Measurements from ENCODE around the gene CCDC175.

DNA sequence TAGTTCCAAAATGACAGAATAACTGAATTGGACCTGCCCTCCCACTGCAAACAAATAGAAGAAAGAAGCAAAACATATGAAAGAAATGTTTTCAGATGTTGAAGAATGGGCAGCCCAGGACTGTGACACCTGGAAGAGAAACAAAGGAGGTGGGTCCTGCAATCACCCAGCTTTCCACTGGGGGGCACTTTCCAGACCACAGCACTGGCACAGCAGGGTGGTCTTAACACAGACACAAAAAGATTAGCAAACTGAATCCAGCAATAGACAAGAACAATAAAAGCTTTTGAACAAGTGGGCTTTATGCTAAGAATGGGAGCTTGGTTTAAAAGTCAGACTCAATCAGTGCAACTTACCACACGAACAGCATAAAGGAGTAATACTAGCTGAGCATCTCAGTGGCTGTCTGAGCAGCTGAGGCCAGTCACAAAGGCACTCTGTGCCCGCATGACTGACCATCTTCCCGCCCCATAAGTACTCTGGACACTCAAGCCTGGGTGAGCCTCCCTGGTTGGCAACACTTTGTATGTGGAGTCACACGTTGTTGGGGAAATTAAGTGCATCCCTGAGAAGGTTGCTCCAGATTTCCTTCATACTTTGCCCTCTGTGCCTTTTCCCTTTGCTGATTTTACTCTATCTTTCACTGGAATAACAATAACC is 64.6 kb downstream of the CCDC175 start:
- TF ChIP-seq, protein P1, sequence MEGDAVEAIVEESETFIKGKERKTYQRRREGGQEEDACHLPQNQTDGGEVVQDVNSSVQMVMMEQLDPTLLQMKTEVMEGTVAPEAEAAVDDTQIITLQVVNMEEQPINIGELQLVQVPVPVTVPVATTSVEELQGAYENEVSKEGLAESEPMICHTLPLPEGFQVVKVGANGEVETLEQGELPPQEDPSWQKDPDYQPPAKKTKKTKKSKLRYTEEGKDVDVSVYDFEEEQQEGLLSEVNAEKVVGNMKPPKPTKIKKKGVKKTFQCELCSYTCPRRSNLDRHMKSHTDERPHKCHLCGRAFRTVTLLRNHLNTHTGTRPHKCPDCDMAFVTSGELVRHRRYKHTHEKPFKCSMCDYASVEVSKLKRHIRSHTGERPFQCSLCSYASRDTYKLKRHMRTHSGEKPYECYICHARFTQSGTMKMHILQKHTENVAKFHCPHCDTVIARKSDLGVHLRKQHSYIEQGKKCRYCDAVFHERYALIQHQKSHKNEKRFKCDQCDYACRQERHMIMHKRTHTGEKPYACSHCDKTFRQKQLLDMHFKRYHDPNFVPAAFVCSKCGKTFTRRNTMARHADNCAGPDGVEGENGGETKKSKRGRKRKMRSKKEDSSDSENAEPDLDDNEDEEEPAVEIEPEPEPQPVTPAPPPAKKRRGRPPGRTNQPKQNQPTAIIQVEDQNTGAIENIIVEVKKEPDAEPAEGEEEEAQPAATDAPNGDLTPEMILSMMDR (IDR thresholded peaks at IDR 0.05) = peak in 1 of 4 experiments; percentile 19
- TF ChIP-seq POLR2AphosphoS5 (IDR thresholded peaks at IDR 0.05) (no peak), EP300 (IDR thresholded peaks at IDR 0.05) (no peak)

Data from gastroesophageal sphincter (tissue), 3 donors.